ENCODE data around the gene PNPLA7.
A peak's percentile ranks its signal among the peaks of the same experiment; 100 is the strongest.
"Not testable (repeated sequence)": the region's sequence is repeated elsewhere in the genome, so short reads cannot be mapped to it uniquely, and the experiment has no call there.

Gene PNPLA7

DNA sequence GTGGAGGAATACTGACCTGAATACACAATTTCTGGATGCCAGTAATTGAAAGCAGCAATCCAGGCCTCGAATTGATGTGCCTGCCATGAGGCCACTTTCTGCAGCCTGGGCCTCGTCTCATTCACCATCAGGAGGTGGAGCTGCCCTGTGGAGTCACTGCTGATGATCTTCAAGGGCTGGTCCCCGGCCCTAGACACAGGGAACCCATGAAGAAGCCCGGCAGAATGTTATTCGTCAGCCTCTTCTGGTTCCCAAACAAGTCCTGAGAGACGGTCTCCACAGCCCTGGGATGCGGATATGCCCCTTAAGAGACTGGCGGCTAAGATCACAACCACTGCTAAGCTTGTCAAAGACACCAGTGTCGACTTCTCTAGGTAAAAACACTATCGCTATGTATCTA lies 24.0 kb upstream of the PNPLA7 start:
- DNase-seq = no peak

DNA sequence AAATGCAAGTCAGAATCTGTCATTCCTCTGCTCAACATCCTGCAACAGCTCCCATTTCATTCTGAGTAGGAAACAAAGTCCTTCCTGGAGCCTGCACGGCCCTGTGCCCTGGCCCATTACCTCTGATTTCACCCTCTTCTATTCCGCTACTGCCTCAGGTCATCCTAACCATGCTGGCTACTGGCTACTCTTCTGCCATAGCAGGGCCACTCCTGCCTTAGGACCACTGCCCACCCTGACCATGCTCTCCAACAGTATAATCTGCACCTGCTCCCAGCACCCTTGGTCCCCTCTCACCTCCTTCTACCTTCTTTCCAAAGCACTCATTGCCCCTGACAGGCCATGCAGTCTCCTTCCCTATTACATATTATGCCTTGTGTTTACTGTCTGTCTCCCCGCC lies 20.4 kb upstream of the PNPLA7 start:
- no peak for DNase-seq

DNA sequence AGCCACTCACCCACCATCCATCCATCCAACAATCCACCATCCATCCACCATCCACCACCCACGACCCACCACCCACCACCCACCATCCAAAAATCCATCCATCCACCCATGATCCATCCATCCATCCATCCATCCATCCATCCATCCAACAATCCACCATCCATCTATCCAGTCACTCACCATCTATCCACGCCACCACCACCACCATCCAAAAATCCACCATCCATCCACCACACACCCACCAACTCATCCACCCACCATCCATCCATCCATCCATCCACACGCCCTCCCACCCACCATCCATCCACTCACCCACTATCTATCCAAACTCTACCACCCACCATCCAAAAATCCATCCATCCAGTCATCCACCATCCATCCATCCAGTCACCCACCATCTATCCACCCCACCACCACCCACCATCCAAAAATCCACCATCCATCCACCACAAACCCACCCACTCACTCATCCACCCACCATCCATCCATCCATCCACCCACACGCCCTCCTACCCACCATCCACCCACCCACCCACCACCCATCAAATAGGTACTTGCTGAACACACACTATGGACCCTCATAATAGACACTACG lies 19.5 kb upstream of the PNPLA7 start:
- no peak for DNase-seq

DNA sequence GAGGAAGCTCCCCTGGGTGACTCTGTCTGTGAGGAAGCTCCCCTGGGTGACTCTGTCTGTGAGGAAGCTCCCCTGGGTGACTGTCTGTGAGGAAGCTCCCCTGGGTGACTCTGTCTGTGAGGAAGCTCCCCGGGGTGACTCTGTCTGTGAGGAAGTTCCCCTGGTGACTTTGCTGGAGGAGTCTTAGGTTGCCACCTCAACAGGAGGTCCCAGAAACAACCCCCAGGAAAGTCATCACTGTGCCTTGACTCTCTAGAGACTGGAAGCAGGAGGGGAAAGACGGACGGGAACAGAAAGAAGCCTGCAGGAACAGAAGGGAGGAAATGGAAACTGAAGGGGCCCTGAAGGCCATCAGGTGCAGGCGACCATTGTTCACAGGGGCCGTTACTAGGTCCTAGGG lies 18.2 kb upstream of the PNPLA7 start:
- DNase-seq = not testable (repeated sequence)

DNA sequence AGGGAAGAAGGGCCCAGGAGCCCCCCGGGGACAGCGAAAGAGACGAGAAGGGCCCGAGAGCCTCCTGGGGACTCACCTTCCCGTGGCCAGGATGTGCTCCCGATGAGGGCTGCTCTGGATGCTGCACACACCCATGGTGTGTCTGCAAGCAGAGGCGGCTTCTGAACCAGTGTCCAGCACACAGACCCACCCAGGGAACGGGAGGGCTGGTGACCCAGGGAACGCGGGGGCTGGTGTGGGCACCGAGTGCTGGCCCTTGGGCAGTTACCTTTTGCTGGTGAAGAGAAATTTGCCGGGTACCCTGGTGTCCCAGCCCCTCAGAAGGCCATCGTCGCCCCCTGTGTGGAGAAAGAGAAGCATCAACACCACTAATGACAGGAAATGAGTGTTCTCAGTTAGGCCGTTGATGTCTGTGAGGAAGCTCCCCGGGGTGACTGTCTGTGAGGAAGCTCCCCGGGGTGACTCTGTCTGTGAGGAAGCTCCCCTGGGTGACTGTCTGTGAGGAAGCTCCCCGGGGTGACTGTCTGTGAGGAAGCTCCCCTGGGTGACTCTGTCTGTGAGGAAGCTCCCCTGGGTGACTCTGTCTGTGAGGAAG lies 14.7 kb upstream of the PNPLA7 start:
- DNase-seq = no peak

DNA sequence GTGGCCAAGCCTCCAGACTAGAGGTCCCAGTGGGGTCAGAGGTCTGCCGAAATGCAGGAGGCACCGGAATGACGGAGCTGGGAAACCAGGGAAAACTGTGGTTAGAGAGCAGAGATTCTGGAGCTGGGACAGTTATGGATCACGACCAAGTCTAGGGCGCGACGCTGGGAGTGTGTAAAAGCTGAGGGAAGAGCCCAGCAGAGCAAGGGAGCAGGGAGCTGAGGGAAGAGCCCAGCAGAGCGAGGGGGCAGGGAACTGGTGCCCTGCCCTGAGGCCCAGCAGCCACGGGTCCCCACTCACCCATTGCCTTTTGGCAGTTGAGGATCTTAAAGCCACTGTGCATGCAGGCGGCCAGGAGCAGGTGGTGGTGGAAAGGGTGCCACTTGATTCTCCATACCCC lies 13.9 kb upstream of the PNPLA7 start:
- no peak for DNase-seq

DNA sequence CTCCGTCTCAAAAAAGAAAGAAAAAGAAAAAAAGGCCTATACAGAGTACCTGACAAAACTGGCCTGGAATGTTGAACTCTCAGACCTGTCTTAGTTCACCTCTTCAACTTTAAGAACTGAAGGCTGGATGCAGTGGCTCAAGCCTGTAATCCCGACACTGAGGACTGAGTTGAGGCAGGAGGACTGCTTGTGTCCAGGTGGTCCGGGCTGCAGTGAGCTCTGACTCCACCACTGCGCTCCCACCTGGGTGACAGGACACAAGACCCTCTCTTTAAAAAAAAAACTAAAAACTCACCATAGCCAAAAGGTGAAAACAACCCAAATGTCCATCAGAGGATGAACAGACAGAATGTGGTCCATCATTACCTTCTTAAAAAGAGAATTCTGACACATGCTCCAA lies 7.9 kb upstream of the PNPLA7 start:
- DNase-seq = no peak

DNA sequence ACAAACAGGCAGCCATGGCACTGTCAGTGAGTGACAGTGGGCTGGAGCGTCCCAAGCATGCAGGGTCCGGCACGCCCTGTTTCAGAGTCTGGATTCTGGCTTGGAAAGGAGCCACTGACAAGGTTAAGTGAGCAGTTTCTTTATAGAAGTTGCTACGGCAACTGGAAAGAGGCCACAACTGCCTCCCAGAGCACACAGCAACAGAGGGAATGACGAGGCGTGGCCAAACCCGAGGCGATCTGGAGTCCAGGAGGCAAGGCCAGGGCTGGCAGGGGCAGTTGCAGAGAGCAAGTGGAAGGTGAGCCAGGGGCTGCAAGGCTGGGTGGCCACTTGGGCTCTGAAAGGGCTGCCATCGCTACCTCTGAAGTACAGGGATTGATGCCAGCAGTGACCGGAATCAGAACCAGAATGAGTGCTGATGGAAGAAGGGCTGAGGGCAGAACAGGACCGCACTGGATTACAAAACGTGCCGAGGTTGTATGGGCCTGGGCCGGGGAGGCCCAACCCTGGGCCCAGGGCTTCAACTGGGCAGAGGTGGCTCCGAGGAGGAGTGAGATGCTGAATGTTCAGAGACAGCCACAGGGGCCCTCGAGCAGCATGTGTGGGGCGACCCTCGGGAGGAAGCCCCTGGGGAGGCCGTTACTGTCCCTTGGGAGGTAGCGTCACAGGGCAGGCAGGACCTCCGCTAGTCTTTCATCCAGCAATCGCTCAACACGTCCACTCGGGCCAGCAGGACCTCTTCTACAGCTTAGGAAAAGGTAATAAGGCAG lies 6.1 kb upstream of the PNPLA7 start:
- no peak for DNase-seq

DNA sequence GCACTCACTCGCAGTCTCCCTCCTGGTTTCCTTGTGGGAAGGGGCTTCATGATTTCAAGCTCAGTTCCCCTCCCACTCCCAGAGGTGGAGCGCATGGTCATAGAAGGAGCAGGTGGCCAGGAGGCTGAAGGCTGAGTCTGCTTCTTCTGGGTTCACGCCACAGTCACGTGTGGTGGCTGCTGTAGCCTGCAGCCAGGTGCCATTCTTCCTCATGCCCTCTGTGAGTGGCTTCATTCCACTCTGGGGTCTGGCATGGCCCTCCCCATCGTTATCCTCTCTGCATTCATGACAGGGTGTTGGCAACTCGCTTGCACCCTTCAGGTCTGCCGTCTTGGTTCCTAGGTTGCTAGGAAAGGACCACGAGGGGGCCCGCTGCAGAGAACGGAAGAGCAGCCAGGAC lies 5.0 kb upstream of the PNPLA7 start:
- no peak for DNase-seq

DNA sequence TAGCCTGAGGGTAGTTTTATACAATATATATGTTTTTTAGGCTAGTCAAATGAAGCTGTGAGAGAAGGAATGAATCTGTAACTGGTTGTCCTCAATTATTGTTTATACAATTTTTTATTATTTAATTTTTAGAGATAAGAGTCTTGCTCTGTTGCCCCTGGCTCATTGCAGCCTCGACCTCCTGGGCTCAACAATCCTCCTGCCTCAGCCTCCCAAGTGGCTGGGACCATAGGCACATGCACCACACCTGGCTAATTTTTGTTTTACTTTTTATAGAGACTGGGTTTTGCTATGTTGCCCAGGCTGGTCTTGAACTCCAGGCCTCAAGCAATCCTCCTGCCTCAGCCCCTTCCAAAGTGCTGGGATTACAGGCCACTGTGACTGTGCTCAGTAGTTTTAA lies 4.1 kb upstream of the PNPLA7 start:
- no peak for DNase-seq

DNA sequence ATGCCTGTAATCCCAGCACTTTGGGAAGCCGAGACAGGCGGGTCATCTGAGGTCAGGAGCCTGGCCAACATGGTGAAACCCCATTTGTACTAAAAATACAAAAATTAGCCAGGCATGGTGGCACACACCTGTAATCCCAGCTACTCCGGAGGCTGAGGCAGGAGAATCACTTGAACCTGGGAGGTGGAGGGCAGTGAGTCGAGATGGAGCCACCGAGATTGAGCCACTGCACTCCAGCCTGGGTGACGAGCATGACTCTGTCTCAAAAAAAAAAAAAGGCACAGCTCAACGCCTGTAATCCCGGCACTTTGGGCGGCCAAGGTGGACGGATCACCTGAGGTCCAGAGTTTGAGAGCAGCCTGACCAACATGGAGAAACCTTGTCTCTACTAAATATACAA lies 3.5 kb upstream of the PNPLA7 start:
- DNase-seq = not testable (repeated sequence)

DNA sequence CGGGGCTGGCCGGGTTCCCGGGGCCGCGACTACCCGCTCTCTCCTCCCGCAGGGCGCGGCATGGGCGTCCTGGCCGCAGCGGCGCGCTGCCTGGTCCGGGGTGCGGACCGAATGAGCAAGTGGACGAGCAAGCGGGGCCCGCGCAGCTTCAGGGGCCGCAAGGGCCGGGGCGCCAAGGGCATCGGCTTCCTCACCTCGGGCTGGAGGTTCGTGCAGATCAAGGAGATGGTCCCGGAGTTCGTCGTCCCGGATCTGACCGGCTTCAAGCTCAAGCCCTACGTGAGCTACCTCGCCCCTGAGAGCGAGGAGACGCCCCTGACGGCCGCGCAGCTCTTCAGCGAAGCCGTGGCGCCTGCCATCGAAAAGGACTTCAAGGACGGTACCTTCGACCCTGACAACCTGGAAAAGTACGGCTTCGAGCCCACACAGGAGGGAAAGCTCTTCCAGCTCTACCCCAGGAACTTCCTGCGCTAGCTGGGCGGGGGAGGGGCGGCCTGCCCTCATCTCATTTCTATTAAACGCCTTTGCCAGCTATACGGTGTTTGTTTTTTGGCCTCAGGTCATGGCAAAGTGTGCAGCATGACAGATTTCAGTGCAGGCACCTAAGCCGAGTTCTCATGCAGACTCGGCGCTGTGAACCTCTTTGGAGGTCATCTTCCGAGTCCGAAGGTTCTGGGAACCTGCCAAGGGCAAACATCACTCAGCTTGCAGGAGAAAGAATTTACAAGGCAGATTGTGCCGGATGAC lies 2.0 kb upstream of the PNPLA7 start:
- DNase-seq = peak; percentile 29

DNA sequence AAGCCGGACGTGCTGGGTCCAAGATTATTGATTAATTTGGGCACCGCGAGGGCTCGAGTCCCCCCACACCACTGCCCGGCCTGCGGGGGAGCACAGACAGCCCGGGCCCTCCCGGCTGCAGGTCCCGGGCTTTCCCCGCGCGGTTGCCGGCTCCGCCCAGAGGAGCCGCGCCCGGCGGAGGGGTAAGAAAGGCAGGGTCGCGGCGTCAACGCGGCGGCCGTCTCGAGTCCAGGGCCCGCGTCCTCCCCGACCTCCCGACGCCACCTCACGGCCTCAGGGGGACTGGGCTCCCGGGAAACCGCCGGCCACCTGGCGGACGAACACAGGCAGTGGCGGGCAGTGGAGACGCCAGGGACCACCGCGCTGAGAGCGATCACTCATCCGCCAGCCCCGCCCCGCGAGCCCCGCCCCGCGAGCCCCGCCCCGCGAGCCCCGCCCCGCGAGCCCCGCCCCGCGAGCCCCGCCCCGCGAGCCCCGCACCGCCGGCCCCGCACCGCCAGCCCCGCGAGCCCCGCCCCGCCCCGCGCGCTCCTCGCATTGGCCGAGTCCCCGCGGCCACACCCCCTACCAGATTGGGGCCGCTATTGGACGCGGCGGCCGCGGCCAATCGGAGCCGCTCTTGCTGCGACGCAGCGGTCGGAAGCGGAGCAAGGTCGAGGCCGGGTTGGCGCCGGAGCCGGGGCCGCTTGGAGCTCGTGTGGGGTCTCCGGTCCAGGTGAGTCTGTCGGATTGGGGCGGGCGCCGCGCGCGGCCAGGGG lies 1.2 kb upstream of the PNPLA7 start, which contains the start of gene MRPL41:
Gene MRPL41, plus strand, starts transcription at position 616 of the 758 bp plus-strand sequence. CDS start 203 bp downstream, outside the sequence.
- DNase-seq = peak; percentile 90

DNA sequence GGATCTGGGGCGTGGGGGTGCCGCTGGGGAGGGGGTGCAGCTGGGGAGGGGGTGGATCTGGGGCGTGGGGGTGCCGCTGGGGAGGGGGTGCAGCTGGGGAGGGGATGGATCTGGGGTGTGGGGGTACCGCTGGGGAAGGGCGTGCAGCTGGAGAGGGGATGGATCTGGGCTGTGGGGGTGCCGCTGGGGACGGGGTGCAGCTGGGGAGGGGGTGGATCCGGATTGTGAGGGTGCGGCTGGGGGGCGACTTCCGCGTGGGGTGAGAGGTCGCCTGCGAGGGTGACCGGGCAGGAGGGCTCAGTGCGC lies 709 bp upstream of the PNPLA7 start:
- DNase-seq = not testable (repeated sequence)

DNA sequence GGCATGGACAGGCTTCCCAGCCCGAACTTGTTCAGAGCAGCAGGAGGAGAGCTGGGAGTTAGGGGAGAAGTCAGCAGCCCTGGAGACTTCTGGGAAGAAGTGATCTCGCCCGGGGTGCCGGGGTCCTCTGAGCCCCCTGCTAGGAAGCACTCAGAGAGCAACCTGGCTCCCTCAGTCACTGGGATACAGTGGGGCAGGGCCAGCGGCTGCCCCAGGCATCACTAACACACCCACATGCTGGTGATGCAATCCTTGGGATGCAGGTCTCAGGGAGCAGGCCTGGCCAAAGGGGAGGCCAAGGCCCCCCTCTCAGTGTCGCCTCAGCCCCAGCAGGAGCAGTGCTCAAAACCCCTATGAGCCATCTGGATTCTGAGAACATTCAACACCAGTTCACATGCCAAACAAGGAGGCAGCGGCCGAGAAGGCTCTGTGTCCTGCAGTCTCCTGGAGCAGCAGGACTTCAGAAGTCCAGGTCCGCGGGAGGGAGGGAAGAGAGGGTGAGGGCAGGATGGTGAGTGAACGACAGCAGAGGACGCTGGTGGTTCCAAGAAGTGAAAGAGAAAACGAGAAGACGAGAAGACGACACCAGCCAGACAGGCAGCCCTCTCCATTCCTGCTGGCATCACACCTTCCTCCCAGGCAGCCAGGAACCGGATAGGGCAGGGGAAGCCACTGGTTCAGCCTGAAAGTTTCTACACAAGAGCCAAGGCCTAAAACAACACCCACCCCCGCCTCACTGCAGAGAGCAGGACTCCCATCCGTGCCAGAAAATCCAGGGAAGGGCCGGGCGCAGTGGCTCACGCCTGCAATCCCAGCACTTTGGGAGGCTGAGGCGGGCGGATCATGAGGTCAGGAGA lies 2.3 kb downstream of the PNPLA7 start:
- no peak for DNase-seq

DNA sequence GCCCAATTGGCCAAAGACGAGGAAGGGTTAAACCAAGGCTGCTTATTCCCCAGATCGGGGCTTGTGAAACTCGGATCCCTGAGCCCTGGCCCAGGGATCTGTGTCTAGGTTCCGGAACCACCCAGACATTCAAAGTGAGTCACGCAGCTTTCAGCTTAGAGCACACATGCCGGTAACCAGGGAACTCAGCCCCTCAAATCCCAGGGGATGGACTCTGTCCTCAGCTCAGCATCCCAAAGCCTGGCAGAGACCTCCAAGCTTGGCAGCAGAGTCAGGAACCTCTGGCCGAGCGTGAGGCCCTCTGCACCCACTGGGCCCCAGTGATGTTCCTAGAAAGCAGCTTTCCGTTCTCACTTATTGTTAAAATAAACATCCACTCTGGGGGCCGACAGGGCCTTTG lies 5.1 kb downstream of the PNPLA7 start:
- DNase-seq = no peak

DNA sequence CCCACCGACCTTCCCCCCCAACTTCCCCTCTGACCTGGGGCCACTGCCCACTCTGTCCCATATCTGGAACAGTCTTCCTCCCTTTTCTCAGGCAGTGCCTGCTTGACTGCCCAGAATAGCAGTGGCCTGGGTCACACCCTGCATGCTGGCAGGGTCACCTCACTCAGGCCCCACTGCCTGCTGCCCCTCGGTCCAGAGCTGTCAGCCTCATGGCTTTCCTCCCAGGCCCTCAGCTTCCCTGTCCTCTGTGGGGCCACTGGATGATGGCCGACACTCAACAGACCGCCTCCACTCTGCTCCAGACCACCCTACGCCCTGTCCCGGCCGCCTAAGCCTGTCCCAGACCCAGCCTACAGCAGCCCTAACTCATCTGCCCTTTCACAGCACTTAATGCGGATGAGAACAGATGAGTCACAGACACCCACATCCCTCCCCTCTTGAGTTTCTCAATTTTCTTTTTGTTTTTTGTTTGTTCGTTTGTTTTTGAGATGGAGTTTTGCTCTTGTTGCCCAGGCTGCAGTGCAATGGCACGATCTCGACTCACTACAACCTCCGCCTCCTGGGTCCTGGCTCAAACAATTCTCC lies 5.9 kb downstream of the PNPLA7 start:
- no peak for DNase-seq

DNA sequence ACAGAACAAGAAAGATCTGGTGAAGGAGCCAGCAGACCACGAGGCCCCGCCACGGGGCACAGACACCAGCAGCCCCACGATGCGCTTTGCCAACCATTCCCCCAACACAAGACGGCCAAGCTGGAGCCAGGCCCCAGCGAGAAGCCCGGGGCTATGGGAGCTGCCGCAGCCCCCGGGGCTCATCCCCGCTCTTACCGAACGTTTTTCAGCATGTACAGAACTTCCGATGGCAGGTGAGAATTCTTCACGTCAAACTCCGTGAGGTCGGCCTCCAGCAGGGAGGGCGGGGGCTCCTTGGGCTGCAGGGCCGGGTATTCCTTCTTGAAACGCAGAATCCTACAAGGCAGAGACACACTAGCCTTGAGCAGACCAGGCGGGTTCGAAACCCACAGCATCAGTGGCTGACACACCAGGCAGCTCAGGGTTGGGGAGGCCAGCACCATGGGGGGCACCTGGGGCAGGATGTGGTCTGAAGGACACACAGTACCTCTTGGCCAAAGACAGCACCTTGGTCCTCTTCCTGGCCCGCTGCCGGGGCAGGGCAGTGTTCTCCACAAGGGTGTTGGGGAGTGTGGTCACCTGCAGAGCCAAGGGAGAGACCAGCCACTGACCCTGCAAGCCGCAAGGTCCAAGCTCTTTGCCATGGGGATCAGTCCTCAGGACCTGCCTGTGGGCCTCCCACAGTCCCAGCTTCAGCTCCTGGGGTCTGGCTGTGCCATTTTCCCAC lies 6.8 kb downstream of the PNPLA7 start:
- no peak for DNase-seq

DNA sequence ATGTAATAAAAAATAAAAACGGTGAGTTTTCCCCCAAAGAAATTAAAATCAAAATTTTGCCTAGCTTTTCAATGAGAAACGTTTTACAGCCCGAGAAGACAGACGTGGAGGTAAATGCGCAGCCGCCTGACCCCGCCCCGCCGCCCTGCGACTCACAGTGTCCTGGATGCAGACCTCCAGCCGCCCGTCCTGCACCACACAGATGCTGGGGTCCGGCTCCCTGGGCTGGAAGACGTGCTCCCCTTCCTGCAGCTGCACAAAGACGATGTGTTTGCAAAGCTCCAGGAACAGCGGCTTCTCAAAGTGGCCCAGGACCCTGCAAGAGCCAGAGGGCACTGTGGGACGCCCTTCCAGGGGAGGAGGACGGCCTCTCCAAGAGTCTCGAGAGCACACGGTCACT lies 7.7 kb downstream of the PNPLA7 start:
- DNase-seq = no peak

DNA sequence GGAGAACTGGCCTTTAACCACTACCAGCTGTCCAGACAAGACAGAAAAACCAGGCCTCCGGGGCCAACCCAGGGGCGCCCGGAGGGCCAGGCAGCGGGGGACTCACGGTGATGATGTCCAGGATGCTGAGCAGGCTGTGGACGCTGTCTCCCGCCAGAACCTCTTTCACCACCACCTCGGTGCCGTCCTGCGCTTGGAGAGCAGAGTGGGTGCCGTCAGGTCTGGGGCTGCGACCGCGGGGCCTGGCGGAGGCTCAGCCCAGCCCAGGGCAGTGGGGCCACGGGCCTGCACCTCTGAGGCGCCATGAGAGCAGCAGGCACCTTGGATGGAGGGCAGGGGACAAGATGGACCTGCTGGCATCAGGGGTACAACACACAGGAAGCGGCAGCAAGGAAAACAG lies 9.7 kb downstream of the PNPLA7 start:
- DNase-seq = no peak

DNA sequence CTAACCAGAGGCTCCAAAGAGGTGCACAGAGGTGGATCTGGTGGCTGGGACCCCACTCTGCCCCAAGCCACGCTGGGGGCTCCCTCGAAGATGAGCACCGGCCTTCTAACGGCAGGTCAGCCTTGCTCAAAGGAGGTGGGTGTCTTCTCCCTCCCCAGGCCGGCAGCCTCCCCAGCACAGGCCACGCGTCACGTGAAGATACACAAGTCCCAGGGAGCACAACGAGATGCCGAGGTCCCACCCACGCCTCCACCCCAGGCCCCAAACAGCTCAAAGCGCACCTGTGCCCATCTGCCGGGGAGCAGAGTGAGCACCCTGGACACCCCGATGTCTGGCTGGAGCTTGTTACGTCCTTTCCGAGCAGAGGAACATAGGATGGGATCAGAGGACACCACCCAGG lies 12.1 kb downstream of the PNPLA7 start:
- no peak for DNase-seq

Measured in stimulated activated CD4-positive, alpha-beta T cell treated with anti-CD3 and anti-CD28 coated beads, Interleukin-4, amount 100 ng/mL, for 1 hour (primary cell).